NT2/D1 (cell line): ENCODE results near the gene ATXN10.

Experiments
- SUZ12 ChIP-seq: IDR thresholded peaks from 2 replicates; pipeline ENCODE4 v1.6.1; 2011; ENCODE audit not compliant: insufficient read length, insufficient read depth; ENCODE audit errors: extremely low read depth
- YY1 ChIP-seq: IDR thresholded peaks from 2 replicates; pipeline ENCODE4 v1.6.1; 2011; ENCODE audit not compliant: insufficient read length, insufficient read depth
- ZNF274 ChIP-seq: IDR thresholded peaks from 2 replicates; pipeline ENCODE4 v1.6.1; 2011; ENCODE audit warnings: mild to moderate bottlenecking, low read depth, low read length

DNA sequence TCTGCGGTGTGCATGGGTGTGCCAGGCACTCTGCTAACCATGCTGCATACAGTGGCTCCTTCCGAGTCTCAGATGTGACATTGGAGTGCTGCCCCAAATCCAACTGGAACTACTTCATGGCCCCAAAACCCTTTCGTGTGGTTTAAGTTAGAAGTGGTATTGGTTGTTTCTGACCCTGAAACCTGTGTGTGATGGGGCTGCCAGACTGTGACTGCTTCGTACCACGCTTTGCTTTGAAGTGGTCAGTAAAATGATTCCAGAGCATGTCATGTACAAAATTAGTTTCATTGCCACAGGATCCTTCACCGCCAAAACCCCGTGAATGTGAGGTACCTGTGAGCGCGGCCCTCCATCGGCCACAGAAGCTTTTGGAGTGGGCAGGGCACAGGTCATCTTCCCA lies 163.2 kb downstream of the ATXN10 start:
- TF ChIP-seq YY1 (no peak), ZNF274 (no peak), SUZ12 (no peak)
